MCF 10A (cell line): ENCODE data around the gene VRK3. TPM values are rescaled to one million over a fixed set of nuclear protein-coding genes. Genes with fewer than 3 reads are reported as not detected.

Source experiments
- BruUV-seq: library from RNA; stranded (reverse); fragments of 400-500 nt; replicated peaks from 2 replicates; lab custom pipeline; 2021; lab: Mats Ljungman, UMichigan
- CTCF ChIA-PET: fragments of 300-600 bp; sonication (Branson Sonifier 250); formaldehyde crosslinking; extraction: SDS; loops from one replicate; lab custom pipeline; 2021; ENCODE audit warnings: antibody characterized with exemption, inconsistent platforms; lab: Yijun Ruan, JAX
- POLR2A ChIA-PET: fragments of 300-600, 350-650 bp; sonication (Branson Sonifier 250); formaldehyde crosslinking; extraction: SDS; loops from one replicate; lab custom pipeline; 2020; ENCODE audit warnings: antibody characterized with exemption, inconsistent platforms; lab: Yijun Ruan, JAX
- DNase-seq: peaks from one replicate; pipeline ENCODE4 v3.0.0-alpha.2; 2018; ENCODE audit not compliant: unreplicated experiment
- H3K27ac Mint-ChIP-seq: one replicate; pipeline ENCODE4 v1.8.0; 2022; ENCODE audit warnings: mild to moderate bottlenecking, low read depth, mixed read lengths; ENCODE audit not compliant: unreplicated experiment
- H3K27me3 Mint-ChIP-seq: one replicate; pipeline ENCODE4 v1.8.0; 2022; ENCODE audit warnings: mixed read lengths; ENCODE audit not compliant: insufficient read depth, unreplicated experiment
- H3K36me3 Mint-ChIP-seq: one replicate; pipeline ENCODE4 v1.8.0; 2022; ENCODE audit warnings: mild to moderate bottlenecking, moderate library complexity, mixed read lengths; ENCODE audit not compliant: insufficient read depth, unreplicated experiment
- H3K4me1 Mint-ChIP-seq: one replicate; pipeline ENCODE4 v1.8.0; 2022; ENCODE audit warnings: mixed read lengths; ENCODE audit not compliant: insufficient read depth, unreplicated experiment
- H3K4me3 Mint-ChIP-seq: one replicate; pipeline ENCODE4 v1.8.0; 2022; ENCODE audit warnings: mild to moderate bottlenecking, moderate library complexity, mixed read lengths; ENCODE audit not compliant: unreplicated experiment
- H3K9me3 Mint-ChIP-seq: one replicate; pipeline ENCODE4 v1.8.0; 2022; ENCODE audit warnings: mixed read lengths; ENCODE audit not compliant: unreplicated experiment
- intact Hi-C: fragments of 100-400 bp; cut with micrococcal nuclease; formaldehyde crosslinking; loops from 2 replicates; pipeline ENCODE4 v1.14.1; 2022
- total RNA-seq: library from RNA; stranded (reverse); gene quantifications from 2 replicates; pipeline ENCODE4 v1.2.3, GENCODE V29; 2022
- TF ChIP-seq, protein P1 (sequence below): fragments of 200-600 bp; IDR thresholded peaks from one replicate; pipeline ENCODE4 v1.8.0; 2022; ENCODE audit warnings: antibody characterized with exemption, mild to moderate bottlenecking; ENCODE audit not compliant: unreplicated experiment

Gene VRK3
- total RNA-seq, 1 experiment from 2014 or later, result 24.7 TPM

DNA sequence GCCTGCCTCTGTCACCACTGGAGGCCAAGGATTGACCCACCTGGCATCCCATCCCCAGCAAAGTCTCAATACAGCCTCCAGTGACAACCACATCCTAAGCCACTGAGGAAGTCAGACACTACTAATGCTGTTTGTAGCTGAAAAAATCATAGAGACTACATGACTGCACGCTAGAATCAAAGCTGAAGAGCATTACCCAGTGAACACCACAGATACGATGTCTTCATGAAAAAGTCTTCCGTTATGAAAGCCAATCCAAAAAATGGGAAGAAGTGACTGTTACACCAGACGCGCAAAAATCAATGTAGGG lies 84.7 kb downstream of the VRK3 start:
- Mint-ChIP-seq H3K4me3 (no peak overlapping the region), H3K36me3 (no peaks in the 10 kb centered on the region), H3K27me3 (peaks cover 20% of the 10 kb centered on the region), H3K27ac (no peak overlapping the region), H3K4me1 (no peaks in the 10 kb centered on the region), H3K9me3 (no peaks in the 10 kb centered on the region)
- intact Hi-C loops, result no loop called here
- no peak for DNase-seq
- CTCF ChIA-PET, result interaction anchor here (1.5 kb wide), 1 partner anchor 195 kb away, joined by 5 read pairs; no protein-coding TSS in a partner anchor
- TF ChIP-seq, protein P1, sequence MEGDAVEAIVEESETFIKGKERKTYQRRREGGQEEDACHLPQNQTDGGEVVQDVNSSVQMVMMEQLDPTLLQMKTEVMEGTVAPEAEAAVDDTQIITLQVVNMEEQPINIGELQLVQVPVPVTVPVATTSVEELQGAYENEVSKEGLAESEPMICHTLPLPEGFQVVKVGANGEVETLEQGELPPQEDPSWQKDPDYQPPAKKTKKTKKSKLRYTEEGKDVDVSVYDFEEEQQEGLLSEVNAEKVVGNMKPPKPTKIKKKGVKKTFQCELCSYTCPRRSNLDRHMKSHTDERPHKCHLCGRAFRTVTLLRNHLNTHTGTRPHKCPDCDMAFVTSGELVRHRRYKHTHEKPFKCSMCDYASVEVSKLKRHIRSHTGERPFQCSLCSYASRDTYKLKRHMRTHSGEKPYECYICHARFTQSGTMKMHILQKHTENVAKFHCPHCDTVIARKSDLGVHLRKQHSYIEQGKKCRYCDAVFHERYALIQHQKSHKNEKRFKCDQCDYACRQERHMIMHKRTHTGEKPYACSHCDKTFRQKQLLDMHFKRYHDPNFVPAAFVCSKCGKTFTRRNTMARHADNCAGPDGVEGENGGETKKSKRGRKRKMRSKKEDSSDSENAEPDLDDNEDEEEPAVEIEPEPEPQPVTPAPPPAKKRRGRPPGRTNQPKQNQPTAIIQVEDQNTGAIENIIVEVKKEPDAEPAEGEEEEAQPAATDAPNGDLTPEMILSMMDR, result no peak
- no TSS peak for BruUV-seq
- POLR2A ChIA-PET, result no interaction called here

- Mint-ChIP-seq H3K27me3 (peaks cover 20% of the 10 kb centered on the region), H3K36me3 (no peaks in the 10 kb centered on the region), H3K9me3 (no peaks in the 10 kb centered on the region), H3K27ac (no peak overlapping the region), H3K4me1 (no peaks in the 10 kb centered on the region), H3K4me3 (no peak overlapping the region)
- no peak for DNase-seq
- TF ChIP-seq, protein P1, result no peak
- POLR2A ChIA-PET, result interaction anchor here (0.5 to 0.6 kb wide), 2 partner anchors 36 to 222 kb away, joined by 3 read pairs; no protein-coding TSS in a partner anchor
- CTCF ChIA-PET, result interaction anchor here (0.6 to 4.4 kb wide), 6 partner anchors 40 to 206 kb away, joined by 3 to 52 read pairs (median 4); no protein-coding TSS in a partner anchor
- BruUV-seq, result no TSS peak
- intact Hi-C loops, result no loop called here
These were observed 85.3 kb downstream of the VRK3 start for GRCh38 chr19:49939721-49940481.

DNA sequence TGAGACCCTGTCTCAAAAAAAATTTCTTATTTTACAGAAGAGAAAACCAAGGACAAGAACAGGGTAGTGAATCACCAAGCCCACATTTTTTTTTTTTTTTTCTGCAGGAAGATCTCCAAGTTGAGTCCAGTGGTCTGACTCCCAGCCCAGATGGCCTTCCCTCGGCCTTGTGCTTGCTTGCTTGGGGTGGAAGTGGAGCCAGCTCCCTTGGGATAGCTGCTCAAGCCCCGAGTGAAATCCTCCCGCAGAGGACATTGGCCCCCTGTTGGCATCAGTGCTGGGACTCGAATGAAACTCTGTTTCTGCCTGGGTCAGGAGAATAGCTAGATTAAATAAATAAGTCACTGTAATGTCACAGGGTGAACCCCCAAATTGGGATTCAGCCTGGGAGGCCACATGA lies 86.5 kb downstream of the VRK3 start:
- CTCF ChIA-PET, result interaction anchor here (0.7 to 4.4 kb wide), 7 partner anchors 9 to 855 kb away, joined by 3 to 52 read pairs (median 4); partner anchors contain the start of gene NUP62
- peaks cover 4% of the 10 kb centered on the region for H3K36me3 Mint-ChIP-seq

GRCh38 chr19:49937750-49938381 lies 87.3 kb downstream of the VRK3 start:
- intact Hi-C loops, result loop anchor here (1.0 to 2.0 kb wide), 2 partner anchors 45 to 87 kb away; partner anchors contain the start of gene VRK3
- peaks cover 7% of the 10 kb centered on the region for H3K27me3 Mint-ChIP-seq
- CTCF ChIA-PET, result interaction anchor here (0.6 to 4.4 kb wide), 23 partner anchors 11 to 855 kb away, joined by 3 to 52 read pairs (median 3); partner anchors contain the start of gene VRK3
- BruUV-seq, result no TSS peak
- H3K27ac Mint-ChIP-seq, result no peak overlapping the region
- H3K9me3 Mint-ChIP-seq, result no peaks in the 10 kb centered on the region
- TF ChIP-seq, protein P1, result peak; percentile 98
- peaks cover 7% of the 10 kb centered on the region for H3K36me3 Mint-ChIP-seq
- H3K4me1 Mint-ChIP-seq, result no peaks in the 10 kb centered on the region
- DNase-seq, result peak; percentile 78
- no peak overlapping the region for H3K4me3 Mint-ChIP-seq
- POLR2A ChIA-PET, result no interaction called here

More for the DNA sequence above, 86.5 kb downstream of the VRK3 start:
- H3K4me1 Mint-ChIP-seq, result no peaks in the 10 kb centered on the region
- peaks cover 15% of the 10 kb centered on the region for H3K27me3 Mint-ChIP-seq
- POLR2A ChIA-PET, result no interaction called here
- H3K4me3 Mint-ChIP-seq, result no peak overlapping the region
- intact Hi-C loops, result no loop called here
- TF ChIP-seq, protein P1, result no peak
- BruUV-seq, result no TSS peak
- H3K9me3 Mint-ChIP-seq, result no peaks in the 10 kb centered on the region
- H3K27ac Mint-ChIP-seq, result no peak overlapping the region
- DNase-seq, result no peak
